ENCODE measurements around the gene KIF1B.
"Not testable (repeated sequence)": the region's sequence is repeated elsewhere in the genome, so short reads cannot be mapped to it uniquely, and the experiment has no call there.

The KIF1B gene

DNA sequence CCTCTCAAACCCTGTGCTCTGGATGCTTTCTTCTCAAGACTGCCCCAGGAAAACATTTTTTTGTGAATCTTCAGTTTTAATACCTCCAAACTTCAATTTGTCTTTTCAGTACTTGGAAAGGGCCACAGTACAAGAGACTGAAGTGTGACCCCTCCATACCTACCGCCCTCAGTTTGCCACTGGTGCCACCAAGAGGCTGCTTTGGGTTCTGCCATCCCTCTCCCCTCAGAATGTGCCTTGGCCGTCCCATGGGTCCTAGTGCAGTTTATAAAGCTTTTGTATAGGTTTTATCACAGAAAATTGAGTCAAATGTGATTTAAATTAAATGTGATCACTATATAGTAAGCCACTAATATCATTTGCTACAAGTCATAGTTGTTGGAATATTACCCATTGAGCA lies 127.7 kb downstream of the KIF1B start:
- TF ChIP-seq ZNF274 (IDR thresholded peaks at IDR 0.05; ENCODE audit: low read depth, low read length), result no peak

DNA sequence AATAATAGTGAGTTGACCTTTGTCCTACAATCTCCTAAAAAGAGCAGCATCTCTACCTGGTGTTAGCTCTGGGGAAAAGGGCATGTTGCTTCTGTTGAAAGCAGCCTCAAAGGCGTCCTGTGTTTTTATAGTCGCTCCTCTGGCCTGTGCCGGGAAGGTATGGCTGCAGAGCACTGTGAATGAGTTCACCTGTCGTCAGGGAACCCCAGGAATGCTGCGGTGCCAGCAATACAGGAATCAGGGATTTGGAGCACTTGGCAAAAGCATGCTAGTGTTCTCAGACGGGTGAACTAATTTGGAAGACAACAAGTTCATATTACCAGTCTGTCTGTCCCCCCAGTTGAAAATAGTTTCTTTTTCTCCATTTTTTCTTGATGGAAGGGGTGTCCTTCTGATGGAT lies 128.2 kb downstream of the KIF1B start:
- no peak for TF ChIP-seq ZNF274 (IDR thresholded peaks at IDR 0.05; ENCODE audit: low read depth, low read length)
- H3K4me3 ChIP-seq (ENCODE audit: low read length), result no peak overlapping the region

More for the DNA sequence above, 127.7 kb downstream of the KIF1B start:
- H3K4me3 ChIP-seq (ENCODE audit: low read length), result no peak overlapping the region

DNA sequence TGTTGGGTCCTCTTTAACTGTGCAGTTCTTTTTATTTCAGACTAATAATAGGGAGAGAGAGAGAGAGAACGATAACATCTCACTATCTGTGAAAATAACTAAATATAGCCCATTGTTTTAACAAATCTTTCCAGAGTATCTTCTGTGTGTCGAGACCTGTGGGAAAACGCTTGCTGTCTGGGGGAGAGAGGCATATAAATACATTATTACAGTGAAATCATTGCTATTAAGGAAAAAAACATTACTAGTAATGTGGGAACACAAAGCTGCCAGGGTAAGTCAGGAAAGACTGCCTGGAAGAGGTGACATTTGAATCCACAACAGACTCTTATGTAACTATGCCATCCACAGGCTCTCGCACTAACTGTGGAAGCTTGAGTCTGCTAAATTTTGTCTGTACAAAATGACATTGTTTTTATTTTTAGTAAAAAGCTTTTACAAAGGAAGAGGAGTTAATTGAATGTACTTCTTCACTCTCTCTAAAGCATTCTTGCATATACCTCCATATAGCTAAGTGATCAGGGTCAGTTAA lies 128.7 kb downstream of the KIF1B start:
- TF ChIP-seq ZNF274 (IDR thresholded peaks at IDR 0.05; ENCODE audit: low read depth, low read length), result no peak

DNA sequence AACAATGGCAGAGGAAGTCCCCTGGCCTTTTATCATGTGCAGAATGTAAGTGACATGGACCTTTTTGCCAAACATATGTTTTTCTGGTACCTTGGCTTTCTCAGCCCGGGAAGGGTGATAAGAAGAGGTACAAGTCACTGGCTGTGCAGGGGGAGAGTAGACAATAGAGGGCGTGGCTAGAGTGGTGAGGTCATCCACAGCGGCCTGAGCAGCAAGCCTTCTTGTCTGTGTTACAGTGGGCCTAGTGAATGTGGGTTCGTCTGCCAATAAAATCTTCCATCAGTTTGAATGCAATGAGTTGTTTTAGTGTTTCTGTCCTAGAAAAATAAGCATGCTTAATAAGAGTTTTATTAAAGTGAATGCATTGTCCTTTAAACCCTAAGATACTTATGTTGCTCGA lies 129.4 kb downstream of the KIF1B start:
- H3K4me3 ChIP-seq (ENCODE audit: low read length), result no peak overlapping the region
- no peak for TF ChIP-seq ZNF274 (IDR thresholded peaks at IDR 0.05; ENCODE audit: low read depth, low read length)

More for the DNA sequence above, 128.7 kb downstream of the KIF1B start:
- H3K4me3 ChIP-seq (ENCODE audit: low read length), result no peak overlapping the region

DNA sequence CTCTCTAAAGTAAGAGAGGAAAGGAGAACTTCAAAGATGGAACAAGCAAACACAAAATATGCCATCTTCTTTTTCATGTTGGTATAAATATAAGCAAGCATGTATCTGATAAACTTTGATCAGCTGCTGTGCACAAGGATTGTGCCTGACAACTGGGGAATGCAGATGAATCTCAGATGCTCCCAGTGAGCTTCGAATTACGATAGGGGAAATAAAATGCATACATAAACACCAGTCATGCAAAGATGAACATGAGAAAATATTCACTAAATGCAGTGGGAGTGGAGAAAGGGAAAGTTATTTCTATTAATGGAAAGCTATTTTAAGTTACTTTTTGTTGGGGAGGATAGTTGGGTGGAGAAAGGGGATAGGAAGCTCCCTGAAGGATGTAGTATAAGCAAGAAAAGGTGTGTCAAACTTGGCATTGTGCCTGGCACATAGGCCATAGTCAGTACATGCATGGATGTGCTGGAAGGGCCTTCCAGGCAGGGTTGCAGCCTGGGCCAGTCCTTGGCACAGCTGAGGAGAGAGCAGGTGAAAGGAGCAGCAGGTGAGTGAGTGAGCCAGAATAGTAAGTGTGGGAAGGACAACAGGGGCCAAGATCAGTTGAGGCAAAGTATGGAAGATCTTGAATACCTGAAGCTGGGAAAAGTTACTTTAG lies 130.7 kb downstream of the KIF1B start:
- no peak for TF ChIP-seq ZNF274 (IDR thresholded peaks at IDR 0.05; ENCODE audit: low read depth, low read length)
- H3K4me3 ChIP-seq (ENCODE audit: low read length), result no peak overlapping the region

DNA sequence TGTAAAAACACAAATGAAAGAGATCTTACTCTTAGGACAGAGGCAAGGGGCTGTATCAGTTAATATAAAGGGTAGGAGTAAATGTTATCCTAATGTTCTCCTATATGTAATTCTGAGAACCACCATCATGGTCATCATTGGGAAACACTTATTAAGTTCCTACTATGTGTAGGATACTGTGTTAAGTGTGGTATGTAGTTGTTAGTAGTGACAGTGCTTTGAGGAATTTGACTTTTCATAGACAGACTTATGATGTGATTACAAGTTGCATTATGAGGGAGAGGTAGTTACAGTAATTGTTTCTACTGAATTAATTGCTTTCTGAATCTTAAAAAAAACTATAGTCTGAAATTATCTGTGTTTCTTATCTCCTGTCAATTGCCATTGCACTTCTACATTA lies 136.7 kb downstream of the KIF1B start:
- no peak for TF ChIP-seq ZNF274 (IDR thresholded peaks at IDR 0.05; ENCODE audit: low read depth, low read length)

DNA sequence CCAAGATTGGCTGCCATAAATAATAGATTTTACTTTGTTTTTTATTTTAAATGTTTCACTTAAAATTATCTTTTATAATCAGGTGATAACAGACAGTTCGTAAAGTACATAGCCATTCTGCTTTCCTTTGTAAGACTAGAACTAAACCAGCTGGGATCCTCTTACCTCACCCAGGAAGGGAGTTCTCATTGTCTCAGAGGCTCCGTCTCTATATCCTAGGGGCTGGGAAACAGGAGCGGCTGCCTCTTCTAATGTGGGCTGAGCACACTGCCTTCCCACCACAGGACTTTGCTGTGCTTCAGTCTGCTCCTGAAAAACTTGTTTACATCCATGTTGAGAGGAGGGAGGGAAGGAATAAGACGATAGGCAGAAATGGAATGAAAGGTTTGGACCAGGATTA lies 142.9 kb downstream of the KIF1B start:
- TF ChIP-seq ZNF274 (IDR thresholded peaks at IDR 0.05; ENCODE audit: low read depth, low read length), result no peak

More for the DNA sequence above, 136.7 kb downstream of the KIF1B start:
- H3K4me3 ChIP-seq (ENCODE audit: low read length), result no peak overlapping the region

DNA sequence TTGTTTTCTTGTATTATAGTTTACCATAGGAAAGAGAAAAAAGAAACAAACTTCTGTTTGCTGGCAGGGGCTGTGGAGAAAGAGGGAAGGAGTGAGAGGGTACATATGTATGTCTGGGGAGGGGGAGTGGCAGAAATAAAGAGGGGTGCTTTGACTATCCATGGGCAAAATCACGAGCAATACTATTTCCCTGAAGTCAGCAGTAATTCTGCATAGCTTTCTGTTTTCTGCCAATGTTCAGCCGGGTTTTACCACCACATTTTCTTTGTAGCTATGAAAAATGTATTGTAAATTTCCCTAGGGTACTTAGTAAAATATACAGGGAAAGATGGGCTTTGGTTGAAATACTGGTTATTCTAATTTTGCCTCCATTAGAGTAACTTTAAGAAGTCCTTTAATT lies 143.3 kb downstream of the KIF1B start:
- no peak for TF ChIP-seq ZNF274 (IDR thresholded peaks at IDR 0.05; ENCODE audit: low read depth, low read length)
- H3K4me3 ChIP-seq (ENCODE audit: low read length), result no peak overlapping the region

More for the DNA sequence above, 142.9 kb downstream of the KIF1B start:
- no peak overlapping the region for H3K4me3 ChIP-seq (ENCODE audit: low read length)

DNA sequence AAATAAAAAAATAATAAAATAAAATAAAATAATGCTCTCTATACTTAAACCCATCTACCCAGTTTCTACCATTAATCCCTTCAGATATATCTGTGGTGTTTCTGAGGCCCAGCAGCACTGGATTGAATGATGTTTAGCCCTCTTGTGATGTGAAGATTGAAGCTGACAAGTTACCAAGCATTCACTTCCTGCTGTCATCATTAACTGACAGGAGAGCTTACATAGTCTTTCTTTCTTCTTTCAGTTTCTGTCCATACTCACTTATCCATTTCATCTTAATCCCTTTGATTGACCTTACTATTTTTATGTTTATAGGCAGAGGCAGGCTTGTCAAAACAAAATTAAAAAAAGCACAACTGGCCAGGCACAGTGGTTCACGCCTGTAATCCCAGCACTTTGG lies 149.7 kb downstream of the KIF1B start:
- H3K4me3 ChIP-seq (ENCODE audit: low read length), result no peak overlapping the region
- no peak for TF ChIP-seq ZNF274 (IDR thresholded peaks at IDR 0.05; ENCODE audit: low read depth, low read length)

DNA sequence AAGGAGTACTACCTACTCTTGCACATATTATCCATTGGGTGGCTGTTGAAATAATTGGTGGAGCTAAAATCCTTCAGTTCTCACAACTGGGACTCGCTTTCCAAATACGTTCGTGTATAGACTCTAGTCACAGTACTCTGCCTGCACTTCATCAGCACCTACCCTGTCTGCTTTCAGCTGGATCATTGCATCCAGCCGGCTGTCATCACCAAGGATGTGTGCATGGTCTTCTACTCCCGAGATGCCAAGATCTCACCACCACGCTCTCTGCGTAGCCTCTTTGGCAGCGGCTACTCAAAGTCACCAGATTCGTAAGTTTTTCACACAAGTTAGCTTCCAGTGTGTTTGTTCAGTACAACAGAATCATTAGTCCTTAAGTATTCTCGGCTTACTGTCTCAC lies 151.1 kb downstream of the KIF1B start:
- TF ChIP-seq ZNF274 (IDR thresholded peaks at IDR 0.05; ENCODE audit: low read depth, low read length), result no peak
- no peak overlapping the region for H3K4me3 ChIP-seq (ENCODE audit: low read length)

DNA sequence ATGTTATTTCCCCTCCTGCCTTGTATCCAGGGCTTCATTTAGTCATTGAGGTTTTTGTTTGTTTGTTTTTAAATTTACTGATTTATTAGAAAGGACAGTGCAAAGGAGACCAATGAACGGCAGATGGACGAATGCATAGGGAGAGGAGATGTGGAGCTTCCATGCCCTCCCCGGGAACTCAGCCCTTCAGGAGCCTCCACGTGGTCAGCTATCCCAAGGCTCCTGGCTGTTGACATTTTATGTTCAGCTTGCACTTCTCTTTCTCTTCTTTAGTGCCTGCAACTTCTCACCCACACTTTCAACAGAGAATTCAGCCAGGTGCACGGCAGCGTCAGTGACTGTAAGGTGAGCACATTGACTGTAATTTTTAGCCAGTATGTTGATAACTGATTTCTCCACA lies 157.8 kb downstream of the KIF1B start:
- no peak overlapping the region for H3K4me3 ChIP-seq (ENCODE audit: low read length)
- no peak for TF ChIP-seq ZNF274 (IDR thresholded peaks at IDR 0.05; ENCODE audit: low read depth, low read length)

DNA sequence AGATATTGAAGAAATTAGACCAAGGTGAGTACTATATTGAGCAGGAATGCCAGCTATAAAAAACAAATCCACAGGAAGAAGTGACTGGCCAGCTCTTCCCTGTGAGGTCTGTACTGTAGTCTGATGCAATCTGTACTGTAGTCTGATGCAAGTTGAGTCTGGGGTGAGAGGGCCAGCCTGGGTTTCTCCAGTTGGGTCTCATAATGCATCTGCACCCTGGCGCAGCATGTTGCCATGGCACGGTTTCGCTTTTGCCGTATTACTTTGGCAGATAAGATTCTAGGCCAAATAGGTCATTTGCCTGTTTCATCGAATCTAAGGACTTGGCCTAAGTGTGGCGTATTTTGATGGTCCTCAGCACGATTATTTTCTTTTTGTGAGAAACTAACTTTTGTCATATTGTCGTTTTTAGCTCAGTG lies 164.1 kb downstream of the KIF1B start:
- no peak overlapping the region for H3K4me3 ChIP-seq (ENCODE audit: low read length)
- no peak for TF ChIP-seq ZNF274 (IDR thresholded peaks at IDR 0.05; ENCODE audit: low read depth, low read length)

DNA sequence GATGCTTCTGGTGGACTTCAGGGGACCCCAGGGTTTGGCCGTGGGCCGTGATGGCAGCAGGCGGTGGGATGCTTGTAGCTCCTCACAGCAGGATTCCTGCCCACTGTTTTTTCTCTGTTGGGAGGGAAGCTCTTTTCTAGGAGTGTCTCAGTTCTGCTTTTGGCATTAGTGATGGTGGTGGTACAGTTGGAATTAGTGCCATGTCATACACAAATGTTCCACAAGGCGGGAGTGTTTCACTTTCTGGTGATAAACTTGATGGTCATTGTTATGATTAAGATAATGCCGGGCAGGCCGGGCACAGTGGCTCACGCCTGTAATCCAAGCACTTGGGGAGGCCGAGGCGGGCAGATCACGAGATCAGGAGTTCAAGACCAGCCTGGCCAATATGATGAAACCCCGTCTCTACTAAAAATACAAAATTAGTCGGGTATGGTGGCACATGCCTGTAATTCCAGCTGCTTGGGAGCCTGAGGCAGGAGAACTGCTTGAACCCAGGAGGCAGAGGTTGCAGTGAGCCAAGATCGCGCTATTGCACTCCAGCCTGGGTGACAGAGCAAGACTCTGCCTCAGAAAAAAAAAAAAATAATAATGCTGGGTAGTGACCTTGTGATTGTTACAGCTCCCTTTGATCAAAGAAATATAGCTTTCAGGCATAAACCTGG lies 167.1 kb downstream of the KIF1B start:
- H3K4me3 ChIP-seq (ENCODE audit: low read length), result not testable (repeated sequence)

DNA sequence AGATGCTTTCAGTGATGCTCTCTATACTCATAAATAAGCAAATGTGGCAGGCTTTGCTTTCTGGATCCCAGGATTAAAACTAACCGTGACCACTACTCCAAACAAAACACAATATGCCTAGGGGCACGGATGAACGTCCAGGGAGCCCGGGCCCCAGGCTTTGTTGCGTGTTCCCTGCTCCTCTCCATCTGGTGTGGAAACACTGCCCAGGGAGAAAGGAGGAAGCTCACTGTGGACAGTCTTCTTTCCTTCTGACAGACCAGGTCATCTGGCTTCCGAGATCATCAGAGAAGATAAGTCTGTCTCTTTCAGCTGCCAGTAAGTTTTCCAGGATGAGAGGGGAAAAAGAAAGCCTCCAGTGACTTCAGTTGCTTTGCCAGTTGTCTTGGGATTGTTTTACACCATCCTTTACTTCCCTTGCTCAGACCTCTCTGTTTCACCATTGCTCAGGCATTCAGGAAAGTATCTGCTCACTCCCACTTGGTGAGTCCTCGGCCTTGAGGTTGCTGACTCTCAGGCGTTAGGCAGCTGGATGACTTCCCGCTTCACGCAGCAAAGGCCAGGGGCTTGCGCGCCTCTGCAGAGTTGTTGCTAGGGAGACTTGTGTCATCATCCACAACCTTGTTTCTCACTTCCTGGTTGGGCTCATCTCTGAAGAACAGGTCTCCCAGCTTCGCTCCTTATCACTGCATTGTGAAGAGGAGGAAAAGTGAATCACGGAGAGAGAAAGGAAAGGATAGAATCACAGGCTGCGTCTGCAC lies 167.9 kb downstream of the KIF1B start:
- TF ChIP-seq ZNF274 (IDR thresholded peaks at IDR 0.05; ENCODE audit: low read depth, low read length), result no peak
- no peak overlapping the region for H3K4me3 ChIP-seq (ENCODE audit: low read length)
